Loucy (cell line): ENCODE results near the gene KIF16B.

Source experiments
- H2AFZ ChIP-seq: fragments of 200-600 bp; sonication (generic); 2 replicates; pipeline ENCODE4 v1.6.0; 2016; ENCODE audit warnings: antibody characterized with exemption, mild to moderate bottlenecking, low read length, moderate library complexity
- H3F3A ChIP-seq: fragments of 200-600 bp; 2 replicates; pipeline ENCODE4 v1.6.0; 2016; ENCODE audit warnings: antibody characterized with exemption, low read depth, mild to moderate bottlenecking
- H3K27me3 ChIP-seq: fragments of 200-600 bp; sonication (generic); 2 replicates; pipeline ENCODE4 v1.6.1; 2014; ENCODE audit warnings: low read length, mild to moderate bottlenecking; ENCODE audit not compliant: insufficient read depth, poor library complexity, severe bottlenecking
- H3K36me3 ChIP-seq: fragments of 200-600 bp; sonication (generic); 2 replicates; pipeline ENCODE4 v1.6.1; 2016; ENCODE audit warnings: low read length; ENCODE audit not compliant: insufficient read depth
- H3K4me1 ChIP-seq: fragments of 200-600 bp; sonication (generic); 2 replicates; pipeline ENCODE4 v1.5.1; 2014; ENCODE audit warnings: low read length, mild to moderate bottlenecking; ENCODE audit not compliant: insufficient read depth, poor library complexity, severe bottlenecking
- H3K4me2 ChIP-seq: fragments of 200-600 bp; sonication (generic); 2 replicates; pipeline ENCODE4 v1.6.0; 2014; ENCODE audit warnings: antibody characterized with exemption, low read length, low read depth, mild to moderate bottlenecking; ENCODE audit not compliant: poor library complexity, severe bottlenecking
- H3K4me3 ChIP-seq: fragments of 200-600 bp; sonication (generic); 2 replicates; pipeline ENCODE4 v1.5.1; 2014; ENCODE audit warnings: low read length, mild to moderate bottlenecking, mixed read lengths; ENCODE audit not compliant: poor library complexity, severe bottlenecking
- H3K79me2 ChIP-seq: fragments of 200-600 bp; sonication (generic); 2 replicates; pipeline ENCODE4 v1.6.1; 2014; ENCODE audit warnings: low read length; ENCODE audit not compliant: insufficient read depth
- H3K9ac ChIP-seq: fragments of 200-600 bp; sonication (generic); 2 replicates; pipeline ENCODE4 v1.6.0; 2014; ENCODE audit warnings: mild to moderate bottlenecking, low read depth, low read length, moderate library complexity; ENCODE audit not compliant: poor library complexity, severe bottlenecking
- H3K9me2 ChIP-seq: fragments of 200-600 bp; sonication (generic); replicated peaks from 2 replicates; pipeline ENCODE4 v1.6.1; 2016; ENCODE audit warnings: low read depth, low read length, mixed read lengths
- H3K9me3 ChIP-seq: fragments of 200-600 bp; sonication (generic); 2 replicates; pipeline ENCODE4 v1.6.1; 2014; ENCODE audit warnings: mild to moderate bottlenecking, antibody characterized with exemption, low read length, low read depth; ENCODE audit not compliant: insufficient read depth
- H4K20me1 ChIP-seq: fragments of 200-600 bp; sonication (generic); 2 replicates; pipeline ENCODE4 v1.6.0; 2014; ENCODE audit warnings: antibody characterized with exemption, low read length, mild to moderate bottlenecking; ENCODE audit not compliant: insufficient read depth, poor library complexity, severe bottlenecking
- EZH2phosphoT487 ChIP-seq: fragments of 200-600 bp; IDR thresholded peaks from 2 replicates; pipeline ENCODE4 v1.6.1; 2018; ENCODE audit warnings: antibody characterized with exemption, mild to moderate bottlenecking, moderate library complexity, borderline replicate concordance
- TF ChIP-seq, protein P1 (sequence below): fragments of 200-600 bp; sonication (generic); conservative IDR thresholded peaks from 2 replicates; pipeline ENCODE4 v1.5.1; 2014; ENCODE audit warnings: mild to moderate bottlenecking, antibody characterized with exemption, low read length

KIF16B gene

DNA sequence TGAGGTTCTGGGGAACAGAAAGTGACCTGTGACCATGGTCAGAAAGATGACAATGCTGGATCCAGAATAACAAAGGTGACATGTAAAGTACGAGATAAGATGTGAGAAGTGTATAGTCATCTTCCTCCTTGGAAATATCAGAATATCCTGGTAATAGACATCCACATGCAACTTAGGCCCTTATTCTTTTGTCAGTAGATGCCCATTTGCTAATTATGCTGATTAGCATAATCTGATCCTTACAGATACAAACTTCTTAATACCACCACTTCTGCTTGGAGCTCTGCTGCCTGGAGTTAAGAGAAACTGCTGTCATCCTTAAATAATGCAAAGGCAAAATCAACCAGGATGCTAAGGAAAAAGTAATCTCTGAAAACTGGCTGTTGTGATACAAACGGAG is 91.3 kb downstream of the KIF16B start:
- H3K9ac ChIP-seq, result no peak overlapping the region
- H3K36me3 ChIP-seq, result no peaks in the 10 kb centered on the region
- H3K4me2 ChIP-seq, result no peak overlapping the region
- no peaks in the 10 kb centered on the region for H3K4me1 ChIP-seq
- no peaks in the 10 kb centered on the region for H3F3A ChIP-seq
- H4K20me1 ChIP-seq, result no peaks in the 10 kb centered on the region
- no peaks in the 10 kb centered on the region for H3K79me2 ChIP-seq
- no peaks in the 10 kb centered on the region for H3K9me2 ChIP-seq
- no peaks in the 10 kb centered on the region for H3K9me3 ChIP-seq
- H2AFZ ChIP-seq, result no peak overlapping the region
- H3K27me3 ChIP-seq, result no peaks in the 10 kb centered on the region
- no peak overlapping the region for H3K4me3 ChIP-seq
- TF ChIP-seq, protein P1, sequence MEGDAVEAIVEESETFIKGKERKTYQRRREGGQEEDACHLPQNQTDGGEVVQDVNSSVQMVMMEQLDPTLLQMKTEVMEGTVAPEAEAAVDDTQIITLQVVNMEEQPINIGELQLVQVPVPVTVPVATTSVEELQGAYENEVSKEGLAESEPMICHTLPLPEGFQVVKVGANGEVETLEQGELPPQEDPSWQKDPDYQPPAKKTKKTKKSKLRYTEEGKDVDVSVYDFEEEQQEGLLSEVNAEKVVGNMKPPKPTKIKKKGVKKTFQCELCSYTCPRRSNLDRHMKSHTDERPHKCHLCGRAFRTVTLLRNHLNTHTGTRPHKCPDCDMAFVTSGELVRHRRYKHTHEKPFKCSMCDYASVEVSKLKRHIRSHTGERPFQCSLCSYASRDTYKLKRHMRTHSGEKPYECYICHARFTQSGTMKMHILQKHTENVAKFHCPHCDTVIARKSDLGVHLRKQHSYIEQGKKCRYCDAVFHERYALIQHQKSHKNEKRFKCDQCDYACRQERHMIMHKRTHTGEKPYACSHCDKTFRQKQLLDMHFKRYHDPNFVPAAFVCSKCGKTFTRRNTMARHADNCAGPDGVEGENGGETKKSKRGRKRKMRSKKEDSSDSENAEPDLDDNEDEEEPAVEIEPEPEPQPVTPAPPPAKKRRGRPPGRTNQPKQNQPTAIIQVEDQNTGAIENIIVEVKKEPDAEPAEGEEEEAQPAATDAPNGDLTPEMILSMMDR, result no peak
- no peak for TF ChIP-seq EZH2phosphoT487

DNA sequence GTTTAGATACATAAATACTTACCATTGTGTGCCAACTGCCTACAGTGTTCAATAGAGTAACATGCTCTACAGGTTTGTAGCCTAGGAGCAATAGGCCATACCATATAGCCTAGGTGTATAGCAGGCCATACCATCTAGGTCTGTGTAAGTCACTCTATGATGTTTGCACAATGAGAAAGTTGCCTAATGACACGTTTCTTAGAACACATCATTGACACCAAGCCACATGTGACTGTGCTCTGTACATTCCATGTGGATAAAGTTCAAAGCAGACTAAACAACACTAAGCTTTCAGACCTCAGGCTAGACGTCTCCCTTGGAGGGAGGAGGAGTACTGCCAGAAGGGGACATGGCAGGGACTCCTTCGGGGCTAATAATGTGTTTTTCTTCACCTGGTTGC is 93.6 kb downstream of the KIF16B start:
- Histone ChIP-seq H3K4me2 (no peak overlapping the region), H3K79me2 (no peaks in the 10 kb centered on the region), H3K4me1 (no peaks in the 10 kb centered on the region), H3K36me3 (no peaks in the 10 kb centered on the region), H3F3A (no peaks in the 10 kb centered on the region), H4K20me1 (no peaks in the 10 kb centered on the region), H3K9me3 (no peaks in the 10 kb centered on the region), H3K9ac (no peak overlapping the region), H3K4me3 (no peak overlapping the region), H3K27me3 (no peaks in the 10 kb centered on the region), H2AFZ (no peak overlapping the region), H3K9me2 (no peaks in the 10 kb centered on the region)
- no peak for TF ChIP-seq EZH2phosphoT487
- TF ChIP-seq, protein P1, result no peak

DNA sequence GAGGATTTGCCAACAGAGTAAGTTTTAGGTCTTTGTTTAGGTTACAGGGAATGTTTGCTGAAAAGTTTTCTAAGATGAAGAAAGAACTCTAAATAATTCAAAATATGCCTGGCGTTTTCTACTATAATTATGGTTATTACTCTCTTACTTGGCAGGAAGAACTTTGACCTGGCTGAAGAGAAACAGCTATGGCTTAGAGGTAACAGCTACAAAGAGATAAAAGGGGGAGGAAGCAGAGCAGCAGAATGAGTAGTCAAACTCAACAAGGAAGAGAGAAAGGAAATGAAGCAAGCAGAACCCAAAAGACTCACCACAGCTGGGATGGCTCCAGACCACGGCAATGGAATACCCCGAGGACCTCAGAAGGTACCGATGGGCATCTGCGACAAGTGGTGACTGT is 95.6 kb downstream of the KIF16B start:
- Histone ChIP-seq H4K20me1 (no peaks in the 10 kb centered on the region), H2AFZ (no peak overlapping the region), H3K36me3 (no peaks in the 10 kb centered on the region), H3F3A (no peaks in the 10 kb centered on the region), H3K4me1 (no peaks in the 10 kb centered on the region), H3K27me3 (no peaks in the 10 kb centered on the region), H3K4me2 (no peak overlapping the region), H3K9ac (no peak overlapping the region), H3K9me3 (no peaks in the 10 kb centered on the region), H3K4me3 (no peak overlapping the region), H3K79me2 (no peaks in the 10 kb centered on the region), H3K9me2 (no peaks in the 10 kb centered on the region)
- TF ChIP-seq, protein P1, result no peak
- TF ChIP-seq EZH2phosphoT487, result no peak
